ENCODE results near the gene IL22RA2.

DNA sequence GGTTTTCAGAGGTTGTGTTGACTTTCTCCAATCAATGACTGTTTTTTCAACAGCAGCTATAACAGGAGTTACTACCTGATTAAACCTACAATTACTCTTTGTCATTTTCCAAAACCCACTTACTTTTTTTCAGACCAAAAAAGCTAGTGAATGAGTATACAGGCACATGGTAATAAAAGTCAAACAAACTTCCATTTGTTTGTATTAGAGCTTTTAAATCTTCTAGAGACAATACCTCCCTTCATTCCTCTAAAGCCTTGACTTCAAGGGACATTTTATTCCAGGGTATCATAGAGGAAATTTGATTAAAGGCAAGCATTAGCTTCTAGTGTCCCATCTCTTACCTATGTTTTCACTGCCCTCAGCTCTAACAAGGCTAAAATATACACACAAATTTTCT is 52.7 kb downstream of the IL22RA2 start:
- TF ChIP-seq POLR2AphosphoS5 (IDR thresholded peaks at IDR 0.05; ENCODE audit: low read depth, low read length) = no peak
- no peak for TF ChIP-seq CTCF (IDR thresholded peaks at IDR 0.05)
- TF ChIP-seq REST (IDR thresholded peaks at IDR 0.05; ENCODE audit: insufficient read depth in 1 of 2, low read depth in 2 of 2, low read length in 1 of 2) = no peak
- TF ChIP-seq TCF7L2 (IDR thresholded peaks at IDR 0.05; ENCODE audit: low read depth, low read length) = no peak
- TF ChIP-seq SIN3A (IDR thresholded peaks at IDR 0.05; ENCODE audit: borderline replicate concordance, insufficient read depth, low read depth, low read length) = no peak

Data from Panc1 (cell line).